NOMO-1 treated with DMSO at 0.1 percent for 48 hours (cell line): ENCODE results near the gene CYB5R3.

Experiments
- DNase-seq: peaks from one replicate; lab custom pipeline; 2025; ENCODE audit not compliant: unreplicated experiment; lab: John Stamatoyannopoulos, UW

Gene CYB5R3

GRCh38 chr22:42646569-42647525 lies 2.3 kb downstream of the CYB5R3 start:
- no peak for DNase-seq

GRCh38 chr22:42645938-42646568 lies 3.1 kb downstream of the CYB5R3 start:
- no peak for DNase-seq

DNA sequence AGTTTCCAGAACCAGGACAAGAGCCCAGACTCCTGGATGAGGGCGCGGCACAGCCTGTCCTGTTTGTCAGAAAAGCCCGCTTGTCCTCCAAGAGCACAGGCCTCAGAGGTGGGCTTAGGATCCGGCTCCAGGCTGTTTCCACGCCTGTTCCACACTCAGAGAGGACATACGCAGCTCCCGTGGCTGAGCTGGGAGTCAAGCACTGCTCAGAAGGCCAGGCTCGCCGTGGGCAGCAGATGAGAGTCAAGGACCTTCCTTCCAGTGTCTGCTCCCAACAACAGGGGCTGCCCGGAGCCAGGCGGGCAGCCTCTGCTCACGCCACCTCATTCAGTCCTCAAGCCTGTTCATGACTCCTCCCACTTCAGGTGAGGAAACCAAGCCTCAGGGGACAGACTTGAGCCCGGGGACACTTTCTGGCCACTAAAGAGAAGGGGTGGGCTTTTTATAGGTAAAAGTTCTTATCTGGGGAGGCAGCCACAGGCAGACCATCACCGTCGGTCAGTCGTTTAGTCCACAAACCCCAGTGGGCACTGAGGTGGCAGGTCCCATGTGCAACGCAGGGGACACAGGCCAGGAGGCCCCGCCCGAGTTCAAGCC lies 3.8 kb downstream of the CYB5R3 start:
- no peak for DNase-seq

GRCh38 chr22:42644422-42645340 lies 4.5 kb downstream of the CYB5R3 start:
- DNase-seq = no peak

GRCh38 chr22:42643634-42644421 lies 5.4 kb downstream of the CYB5R3 start:
- no peak for DNase-seq

- DNase-seq = peak; percentile 51
Observed at GRCh38 chr22:42642806-42643633, 6.2 kb downstream of the CYB5R3 start.

DNA sequence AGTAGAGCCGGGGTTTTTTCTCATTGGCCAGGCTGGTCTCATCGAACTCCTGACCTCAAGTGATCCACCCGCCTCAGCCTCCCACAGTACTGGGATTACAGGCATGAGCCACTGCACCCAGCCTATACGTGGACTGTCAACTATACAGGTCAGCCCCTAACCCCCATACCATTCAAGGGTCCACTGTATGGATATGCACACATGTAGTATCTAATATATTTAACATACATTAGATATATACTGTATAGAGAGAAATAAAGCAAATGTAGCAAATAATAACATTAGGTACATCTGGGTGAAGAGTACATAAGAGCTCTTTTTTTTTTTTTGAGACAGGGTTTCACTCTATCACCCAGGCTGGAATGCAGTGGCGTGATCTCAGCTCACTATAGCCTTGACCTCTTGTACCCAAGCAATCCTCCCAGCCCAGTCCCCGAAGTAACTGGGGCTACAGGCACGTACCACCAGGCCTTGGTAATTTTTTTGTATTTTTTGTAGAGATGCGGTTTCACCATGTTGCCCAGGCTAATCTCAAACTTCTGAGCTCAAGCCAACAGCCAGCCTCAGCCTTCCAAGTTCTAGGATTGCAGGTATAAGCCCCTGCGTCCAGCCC lies 7.3 kb downstream of the CYB5R3 start:
- no peak for DNase-seq

GRCh38 chr22:42639541-42640241 lies 9.5 kb downstream of the CYB5R3 start:
- no peak for DNase-seq

GRCh38 chr22:42637555-42637954 lies 11.6 kb downstream of the CYB5R3 start:
- no peak for DNase-seq

DNA sequence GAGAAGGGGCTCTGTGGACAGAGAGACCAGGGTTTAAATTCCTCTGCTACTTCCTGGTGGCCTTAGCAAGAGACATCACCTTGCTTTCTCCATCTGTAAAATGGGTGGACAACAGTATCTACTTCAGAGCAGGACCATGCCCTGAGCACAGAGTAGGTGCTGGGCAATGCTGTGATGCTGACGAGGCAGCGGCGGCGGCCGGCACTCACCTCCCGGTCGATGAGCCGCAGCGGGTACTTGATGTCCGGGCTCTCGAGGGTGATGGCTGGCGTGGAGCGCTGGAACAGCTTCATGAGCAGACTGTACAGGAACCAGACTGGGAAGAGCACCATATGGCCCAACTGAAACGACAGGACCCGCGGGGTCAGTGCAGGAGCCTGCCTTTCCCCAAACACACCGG lies 12.7 kb downstream of the CYB5R3 start:
- DNase-seq = no peak

- no peak for DNase-seq
Observed at GRCh38 chr22:42635531-42635930, 13.7 kb downstream of the CYB5R3 start.

- no peak for DNase-seq
Observed at GRCh38 chr22:42633013-42633412, 16.2 kb downstream of the CYB5R3 start.

- DNase-seq = no peak
Observed at GRCh38 chr22:42632096-42632495, 17.1 kb downstream of the CYB5R3 start.

DNA sequence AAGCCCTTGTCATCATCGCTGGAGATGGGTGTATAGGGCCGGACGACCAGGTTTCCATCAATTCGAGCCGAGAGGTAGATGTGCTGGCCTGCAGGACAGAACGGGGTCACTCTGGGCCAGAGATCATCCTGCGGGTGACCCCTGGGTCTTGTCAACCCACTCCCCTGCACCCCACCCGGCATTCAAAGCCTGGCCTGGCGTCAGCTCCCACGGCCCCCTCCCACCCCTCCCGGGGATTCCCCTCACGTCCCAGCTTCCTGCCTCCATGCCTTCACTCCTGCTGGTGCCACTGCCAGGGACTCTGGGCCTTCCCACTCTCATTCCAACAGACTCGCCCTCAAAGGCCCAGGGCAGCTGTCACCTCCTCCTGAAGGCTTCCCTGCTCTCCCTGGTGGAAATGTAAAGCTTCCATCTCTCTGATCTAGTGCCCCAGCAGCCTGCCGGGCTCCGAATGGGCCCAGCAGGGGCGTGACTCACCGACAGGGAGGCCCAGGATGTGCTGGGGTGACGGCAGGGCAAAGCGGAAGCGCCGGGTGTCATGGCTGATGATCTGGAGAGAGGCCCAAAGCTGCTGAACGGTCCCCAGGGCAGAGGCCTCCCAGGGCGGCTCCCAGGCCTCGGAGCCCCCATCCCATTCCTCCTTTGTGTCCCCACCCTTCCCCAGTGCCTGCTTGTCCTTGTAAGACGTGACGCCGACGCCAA lies 18.1 kb downstream of the CYB5R3 start:
- no peak for DNase-seq

- no peak for DNase-seq
Observed at GRCh38 chr22:42630211-42630610, 19.0 kb downstream of the CYB5R3 start.

DNA sequence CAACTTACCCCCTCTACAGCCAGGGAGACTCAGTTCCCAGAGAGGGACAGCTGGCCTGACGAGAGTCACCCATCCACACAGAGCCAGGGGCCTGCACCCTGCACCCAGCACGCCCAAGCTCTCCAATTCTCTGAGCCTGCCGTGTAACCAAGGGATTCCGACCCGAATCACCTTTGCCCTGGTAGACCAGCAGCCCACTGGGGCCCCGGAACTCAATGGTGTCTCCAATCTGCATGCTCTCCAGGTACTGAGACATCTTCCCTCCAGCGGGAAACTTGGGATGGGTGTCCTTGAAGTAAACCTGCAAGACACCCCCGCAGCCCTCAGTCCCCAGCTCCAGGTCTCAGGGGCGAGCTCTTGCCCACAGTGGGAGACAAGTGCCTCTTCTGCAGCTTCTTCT lies 21.2 kb downstream of the CYB5R3 start:
- DNase-seq = no peak

DNA sequence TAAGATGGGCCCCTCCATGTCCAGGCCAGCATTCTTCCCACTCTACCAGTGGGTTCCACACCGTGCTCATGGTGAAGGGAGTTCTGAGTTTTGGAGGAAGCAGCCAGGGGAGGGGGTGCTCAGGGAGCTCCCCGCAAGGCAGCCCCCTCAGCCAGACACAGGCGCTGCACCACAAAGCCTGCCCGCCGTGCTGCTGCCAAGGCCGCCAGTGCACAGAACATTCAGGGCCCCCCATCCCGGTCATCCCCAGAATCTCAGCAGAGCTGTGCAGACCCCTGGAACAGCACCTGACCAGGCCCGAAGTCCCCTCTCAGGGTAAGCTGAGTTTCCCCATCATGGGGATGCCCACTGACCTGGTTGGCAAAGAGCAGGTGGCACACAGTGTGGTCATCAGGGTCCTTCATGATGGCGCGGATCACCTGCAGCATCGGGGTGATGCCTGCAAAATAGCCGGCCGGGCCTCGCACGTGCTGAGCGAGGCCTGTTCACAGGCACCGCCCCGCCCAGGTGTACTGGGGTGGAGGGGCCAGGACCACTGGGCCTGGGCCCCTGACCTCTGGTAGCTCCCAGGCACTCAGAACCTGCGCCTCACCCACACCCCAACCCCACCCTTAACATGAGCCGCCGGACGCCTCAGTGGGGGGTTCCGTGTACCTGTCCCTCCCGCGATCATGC lies 22.1 kb downstream of the CYB5R3 start:
- DNase-seq = no peak
